ENCODE results near the gene CD164L2.

- TF ChIP-seq, protein P1, sequence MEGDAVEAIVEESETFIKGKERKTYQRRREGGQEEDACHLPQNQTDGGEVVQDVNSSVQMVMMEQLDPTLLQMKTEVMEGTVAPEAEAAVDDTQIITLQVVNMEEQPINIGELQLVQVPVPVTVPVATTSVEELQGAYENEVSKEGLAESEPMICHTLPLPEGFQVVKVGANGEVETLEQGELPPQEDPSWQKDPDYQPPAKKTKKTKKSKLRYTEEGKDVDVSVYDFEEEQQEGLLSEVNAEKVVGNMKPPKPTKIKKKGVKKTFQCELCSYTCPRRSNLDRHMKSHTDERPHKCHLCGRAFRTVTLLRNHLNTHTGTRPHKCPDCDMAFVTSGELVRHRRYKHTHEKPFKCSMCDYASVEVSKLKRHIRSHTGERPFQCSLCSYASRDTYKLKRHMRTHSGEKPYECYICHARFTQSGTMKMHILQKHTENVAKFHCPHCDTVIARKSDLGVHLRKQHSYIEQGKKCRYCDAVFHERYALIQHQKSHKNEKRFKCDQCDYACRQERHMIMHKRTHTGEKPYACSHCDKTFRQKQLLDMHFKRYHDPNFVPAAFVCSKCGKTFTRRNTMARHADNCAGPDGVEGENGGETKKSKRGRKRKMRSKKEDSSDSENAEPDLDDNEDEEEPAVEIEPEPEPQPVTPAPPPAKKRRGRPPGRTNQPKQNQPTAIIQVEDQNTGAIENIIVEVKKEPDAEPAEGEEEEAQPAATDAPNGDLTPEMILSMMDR (IDR thresholded peaks at IDR 0.05; ENCODE audit: insufficient read depth, low read depth, low read length): no peak
- TF ChIP-seq EZH2 (IDR thresholded peaks at IDR 0.05; ENCODE audit: insufficient read depth, low read length): no peak
Measured at GRCh38 chr1:27351541-27352107, 31.5 kb downstream of the CD164L2 start.

Measured in astrocyte (in vitro differentiated cells and primary cell).